Measurements from ENCODE around the gene SLC25A38. TPM values are rescaled to one million over a fixed set of nuclear protein-coding genes. Genes with fewer than 3 reads are reported as not detected.
"Not testable (repeated sequence)": the region's sequence is repeated elsewhere in the genome, so short reads cannot be mapped to it uniquely, and the experiment has no call there.

The SLC25A38 gene, protein sequence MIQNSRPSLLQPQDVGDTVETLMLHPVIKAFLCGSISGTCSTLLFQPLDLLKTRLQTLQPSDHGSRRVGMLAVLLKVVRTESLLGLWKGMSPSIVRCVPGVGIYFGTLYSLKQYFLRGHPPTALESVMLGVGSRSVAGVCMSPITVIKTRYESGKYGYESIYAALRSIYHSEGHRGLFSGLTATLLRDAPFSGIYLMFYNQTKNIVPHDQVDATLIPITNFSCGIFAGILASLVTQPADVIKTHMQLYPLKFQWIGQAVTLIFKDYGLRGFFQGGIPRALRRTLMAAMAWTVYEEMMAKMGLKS
- 21.2 and 24.2 TPM in 2 replicates for total RNA-seq (2014; rRNA removed; shearing (Covaris generic))

DNA sequence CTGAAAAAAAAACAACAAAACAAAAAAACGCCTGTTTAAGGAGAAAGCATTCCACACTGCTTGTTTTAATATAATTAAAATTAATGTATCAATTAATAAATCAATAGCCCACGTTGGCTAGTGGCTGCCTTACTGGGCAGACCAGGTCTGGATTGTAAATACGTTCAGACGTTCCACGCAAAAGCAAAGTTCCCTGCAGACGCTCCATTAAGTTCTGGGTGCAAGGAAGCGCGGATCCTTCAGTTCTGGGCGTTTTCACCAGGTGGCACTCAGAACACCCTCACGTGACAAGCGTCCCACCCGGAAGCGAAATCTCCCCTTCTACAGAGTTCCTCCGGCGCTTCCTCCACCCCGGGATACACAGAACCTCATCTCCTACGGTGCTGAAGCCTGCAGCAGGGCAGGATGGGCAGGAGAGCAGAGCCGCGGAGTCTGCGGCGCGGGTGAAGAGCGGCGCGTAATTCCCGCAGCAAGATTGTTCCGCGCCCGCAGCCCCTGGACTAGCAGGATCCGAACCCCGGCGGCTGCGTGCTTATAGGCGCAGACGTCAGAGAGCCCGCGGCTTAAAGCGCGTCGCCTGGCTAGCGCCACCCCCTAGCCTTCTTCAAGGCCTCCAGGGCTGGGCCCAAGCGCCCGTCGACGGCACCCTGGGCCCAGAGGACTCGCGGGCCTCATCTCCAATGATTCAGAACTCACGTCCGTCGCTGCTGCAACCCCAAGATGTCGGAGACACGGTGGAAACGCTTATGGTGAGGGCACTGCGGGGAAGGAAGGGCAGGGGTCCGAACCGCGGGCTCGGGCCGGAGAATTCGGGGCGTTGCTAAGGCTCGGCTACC lies at the start of gene SLC25A38:
Gene SLC25A38, plus strand, starts transcription at position 326 of the 836 bp plus-strand sequence. Its CDS starts 355 bp downstream, at position 681.
- peak; percentile 78 for DNase-seq (ENCODE audit: low spot score)

DNA sequence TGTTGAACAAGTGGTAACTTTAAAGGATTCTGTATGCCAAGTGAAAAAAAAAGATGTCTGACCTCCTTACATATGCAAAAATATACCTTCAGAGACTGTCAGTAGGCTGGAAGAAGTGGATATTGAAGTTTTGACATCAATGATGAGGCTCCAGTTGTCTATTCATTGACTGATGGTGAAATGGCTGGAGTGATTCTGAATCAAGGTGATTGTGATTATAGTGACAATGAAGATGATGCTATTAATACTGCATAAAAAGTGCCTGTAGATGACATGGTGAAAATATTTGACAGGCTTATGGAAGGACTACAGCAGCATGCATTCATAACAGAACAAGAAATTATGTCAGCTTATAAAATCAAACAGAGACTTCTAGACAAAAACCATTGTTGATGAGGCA lies 49.6 kb upstream of the SLC25A38 start:
- no peak for DNase-seq (ENCODE audit: low spot score)

DNA sequence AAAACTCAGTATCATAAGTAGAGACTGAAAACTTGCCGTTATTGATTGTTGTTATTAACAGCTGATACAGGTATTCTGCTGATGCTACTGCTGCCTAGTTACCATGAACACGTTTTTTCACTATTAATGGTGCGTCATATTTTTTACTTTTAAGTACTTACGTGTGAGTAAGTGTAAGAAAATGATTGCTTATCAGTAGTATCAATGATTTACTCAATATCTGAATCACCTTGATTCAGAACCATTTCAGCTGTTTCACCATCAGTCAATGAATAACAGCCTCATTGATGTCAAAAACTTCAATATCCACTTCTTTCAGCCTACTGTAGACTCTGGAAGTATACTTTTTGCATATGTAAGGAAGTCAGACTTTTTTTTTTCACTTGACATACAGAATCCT lies 49.0 kb upstream of the SLC25A38 start:
- DNase-seq (ENCODE audit: low spot score) = no peak

DNA sequence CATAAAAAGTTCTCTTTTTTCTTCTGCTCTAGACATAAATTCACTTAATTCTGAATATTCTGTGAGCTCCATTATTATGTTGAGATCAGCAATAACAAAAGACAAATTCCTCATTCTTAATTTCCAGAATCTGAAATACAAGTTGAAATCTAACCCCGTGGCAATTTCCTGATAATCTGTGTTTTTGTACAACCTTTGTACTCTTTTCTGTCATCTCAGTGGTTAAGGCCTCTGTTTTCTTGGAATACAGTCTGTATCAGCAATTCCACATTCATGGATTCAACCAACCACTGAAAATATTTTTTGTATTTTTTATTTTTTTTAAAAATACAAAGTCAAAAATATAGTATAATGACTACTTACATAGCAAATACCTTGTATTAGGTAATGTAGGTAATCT lies 45.0 kb upstream of the SLC25A38 start:
- no peak for DNase-seq (ENCODE audit: low spot score)

DNA sequence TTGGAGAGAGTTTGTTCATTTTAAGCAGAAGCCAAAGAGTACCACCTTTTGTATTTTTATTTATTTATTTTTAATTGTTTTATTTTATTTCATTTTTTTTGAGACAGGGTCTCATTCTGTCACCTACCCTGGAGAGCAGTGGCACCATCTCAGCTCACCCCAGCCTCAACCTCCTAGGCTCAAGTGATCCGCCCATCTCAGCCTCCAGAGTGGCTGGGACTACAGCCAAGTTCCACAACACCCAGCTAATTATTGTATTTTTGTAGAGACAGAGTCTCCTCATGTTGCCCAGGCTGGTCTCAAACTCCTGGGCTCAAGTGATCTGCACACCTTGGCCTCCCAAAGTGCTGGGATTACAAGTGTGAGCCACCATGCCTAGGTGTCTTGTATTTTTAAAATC lies 44.1 kb upstream of the SLC25A38 start:
- DNase-seq (ENCODE audit: low spot score) = no peak

DNA sequence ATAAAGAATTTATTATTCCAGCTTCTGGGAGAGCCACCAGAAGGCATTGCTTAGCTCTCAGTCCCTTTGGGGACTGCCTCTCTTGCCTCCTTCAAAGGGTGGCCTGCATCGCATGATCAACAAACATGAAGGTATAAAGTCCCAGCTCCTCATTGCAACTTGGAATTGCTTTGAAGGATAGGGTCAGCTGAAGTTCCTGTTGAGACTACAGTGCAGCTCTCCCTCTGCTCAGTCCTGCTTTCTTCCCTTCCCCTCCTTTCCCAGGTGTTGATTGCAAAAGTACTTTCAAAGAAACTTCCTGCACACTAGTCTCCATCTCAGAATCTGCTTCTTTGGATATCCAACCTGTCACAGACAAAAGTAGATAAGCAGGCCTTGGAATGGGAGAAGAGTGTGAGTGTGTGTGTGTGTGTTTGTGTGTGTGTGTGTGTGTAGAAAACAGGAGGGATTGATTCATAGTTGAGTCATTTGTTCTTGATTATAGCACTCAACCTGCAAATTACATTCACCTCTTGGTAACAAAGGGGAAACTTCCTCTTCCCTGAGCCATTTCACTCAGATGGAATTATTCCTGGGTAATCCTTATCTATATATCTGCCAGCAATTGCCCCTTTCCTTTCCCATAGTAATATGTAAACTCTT lies 40.0 kb upstream of the SLC25A38 start:
- no peak for DNase-seq (ENCODE audit: low spot score)

DNA sequence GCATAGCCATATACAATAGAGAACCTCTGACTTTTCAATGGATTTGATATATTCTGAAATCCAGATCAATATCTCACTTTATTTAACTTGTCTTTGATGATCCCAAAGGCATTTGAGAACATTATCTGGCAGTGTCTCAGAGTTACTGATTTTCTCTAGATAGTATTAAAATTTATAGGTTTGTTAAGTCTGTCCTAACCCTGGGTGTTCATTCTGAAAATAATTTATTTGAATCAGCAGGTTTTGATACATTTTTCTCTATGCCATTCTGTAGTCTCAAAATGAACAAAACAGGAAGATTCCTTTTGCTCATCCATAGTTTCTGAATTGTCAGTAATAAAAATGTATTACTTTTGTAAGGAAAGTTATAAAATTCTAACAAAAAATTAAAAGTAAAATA lies 39.4 kb upstream of the SLC25A38 start:
- DNase-seq (ENCODE audit: low spot score) = no peak

DNA sequence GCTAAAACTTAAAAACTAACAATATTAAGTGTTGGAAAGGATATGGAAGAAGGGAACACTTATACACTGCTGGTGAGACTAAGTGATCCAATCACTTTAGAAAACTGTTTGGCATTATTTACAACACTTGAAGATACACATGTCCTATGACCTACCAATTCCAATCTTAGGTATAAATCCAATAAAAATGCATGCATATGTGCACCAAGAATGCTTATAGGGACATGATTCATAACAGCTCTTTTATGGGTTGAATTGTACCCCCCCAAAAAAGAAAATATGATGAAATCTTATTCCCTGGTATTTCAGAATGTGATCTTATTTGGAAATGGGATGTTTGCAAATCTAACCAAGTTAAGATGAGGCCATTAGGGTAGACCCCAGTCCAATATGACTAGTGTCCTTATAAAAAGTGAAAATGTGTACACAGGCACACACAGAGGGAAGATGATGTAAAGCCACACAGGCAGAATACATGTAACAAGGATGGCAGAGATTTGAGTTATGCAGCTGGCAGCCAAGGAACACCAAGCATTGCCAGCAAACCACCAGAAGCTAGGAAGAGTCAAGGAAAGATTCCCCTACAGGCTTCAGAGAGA lies 38.3 kb upstream of the SLC25A38 start:
- DNase-seq (ENCODE audit: low spot score) = no peak

DNA sequence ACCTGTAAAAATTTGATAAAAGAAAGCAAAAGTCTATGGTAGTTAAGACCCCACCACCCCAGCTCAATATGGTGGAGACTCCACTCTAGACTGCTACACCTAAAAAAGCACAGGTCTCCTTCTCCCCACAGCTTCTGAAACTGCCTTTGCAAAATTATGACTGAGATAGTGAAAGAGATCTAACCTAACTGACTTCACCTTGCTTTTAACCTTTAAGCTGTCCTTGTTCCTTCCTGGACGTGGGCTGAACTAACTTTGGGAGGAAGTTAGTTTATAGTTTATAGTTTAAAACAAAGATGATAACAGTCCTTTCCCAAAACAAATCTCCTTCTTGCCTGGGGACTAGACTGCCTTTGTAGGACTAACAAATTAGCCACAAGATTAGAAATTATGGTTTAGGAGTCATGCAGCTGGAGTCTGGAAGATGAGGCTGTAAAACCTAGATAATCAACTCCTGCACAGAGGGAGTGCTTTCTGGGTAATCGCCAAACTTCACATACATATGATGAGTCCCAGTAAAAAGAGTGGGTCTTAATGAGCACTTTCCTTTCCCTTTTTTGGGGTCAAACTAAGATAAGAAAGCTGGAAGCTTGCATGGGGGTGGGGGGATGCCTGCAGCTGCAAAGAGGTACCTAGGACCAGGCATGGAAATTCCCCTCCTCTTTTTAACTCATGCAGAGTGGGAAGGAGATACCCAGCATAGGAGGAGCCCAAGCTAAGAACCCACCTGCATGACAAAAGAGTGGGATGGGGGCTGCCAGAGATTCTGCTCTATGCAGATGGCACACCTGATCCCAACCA lies 36.2 kb upstream of the SLC25A38 start:
- no peak for DNase-seq (ENCODE audit: low spot score)

DNA sequence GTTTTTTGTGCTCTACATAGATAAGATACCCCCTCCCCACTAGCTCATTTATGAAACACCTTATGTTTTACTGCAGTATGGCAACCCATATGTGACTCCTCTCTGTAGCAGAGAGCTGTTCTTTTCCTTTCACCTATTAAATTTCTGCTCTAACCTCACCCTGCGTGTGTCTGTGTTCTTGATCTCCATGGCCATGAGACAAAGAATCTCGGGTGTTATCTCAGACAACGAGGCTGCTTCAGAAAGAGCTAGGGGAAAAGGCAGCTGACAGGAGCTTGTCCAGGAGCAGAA lies 35.6 kb upstream of the SLC25A38 start:
- no peak for DNase-seq (ENCODE audit: low spot score)

DNA sequence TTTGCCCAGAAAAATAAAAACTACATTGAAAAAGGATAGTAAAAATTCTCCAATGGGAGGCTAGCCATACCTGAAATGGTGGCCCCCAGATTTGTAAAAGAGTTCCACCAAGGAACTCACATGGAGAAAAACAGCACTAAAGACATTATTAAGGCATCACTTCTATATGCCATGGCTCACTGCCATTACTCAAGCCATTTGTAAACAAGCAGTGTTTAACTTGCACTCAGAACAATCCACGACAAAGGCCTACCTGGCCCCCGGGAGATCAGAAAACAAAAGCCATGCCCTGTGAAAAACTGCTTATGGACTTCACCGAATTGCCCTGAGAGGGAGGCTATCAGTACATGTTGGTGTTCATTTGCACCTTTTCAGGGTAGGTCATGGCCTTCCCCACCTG lies 34.1 kb upstream of the SLC25A38 start:
- no peak for DNase-seq (ENCODE audit: low spot score)

DNA sequence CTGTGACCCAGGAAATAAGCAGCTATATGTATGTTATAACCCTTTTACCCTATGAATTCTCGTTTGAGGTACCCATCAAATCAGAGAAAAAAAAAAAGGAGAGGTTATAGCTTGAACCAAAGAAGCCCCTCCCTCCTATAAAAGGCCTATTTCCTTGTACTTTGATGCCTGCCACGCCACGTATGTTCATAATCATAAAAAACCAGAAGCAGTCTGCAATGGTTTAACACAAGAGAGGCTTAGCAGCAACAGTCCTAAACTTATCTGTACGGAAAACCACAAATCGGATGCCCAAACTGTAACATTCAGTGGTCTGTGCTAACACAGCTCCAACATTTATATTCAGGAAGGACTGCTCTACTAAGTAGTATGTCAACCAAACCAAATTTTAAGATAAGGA lies 32.5 kb upstream of the SLC25A38 start:
- DNase-seq (ENCODE audit: low spot score) = no peak

DNA sequence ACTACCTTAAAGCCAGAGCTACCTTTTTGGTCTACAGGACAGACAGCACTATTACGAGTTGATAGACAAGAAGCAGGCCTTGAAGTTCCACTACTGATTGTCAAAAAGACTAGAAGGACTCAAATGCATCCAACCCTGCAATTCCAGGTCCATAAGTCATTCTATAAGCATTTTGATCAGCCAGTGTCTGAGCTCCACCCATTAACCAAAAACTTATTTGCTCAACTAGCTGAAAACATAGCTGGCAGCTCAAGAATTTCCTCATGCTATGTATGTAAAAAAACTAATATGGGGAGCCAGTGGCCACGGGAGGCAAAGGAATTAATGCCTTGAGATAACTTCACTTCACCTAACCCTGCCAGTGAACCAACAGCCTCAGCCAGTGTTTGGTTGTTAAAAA lies 32.0 kb upstream of the SLC25A38 start:
- DNase-seq (ENCODE audit: low spot score) = not testable (repeated sequence)

DNA sequence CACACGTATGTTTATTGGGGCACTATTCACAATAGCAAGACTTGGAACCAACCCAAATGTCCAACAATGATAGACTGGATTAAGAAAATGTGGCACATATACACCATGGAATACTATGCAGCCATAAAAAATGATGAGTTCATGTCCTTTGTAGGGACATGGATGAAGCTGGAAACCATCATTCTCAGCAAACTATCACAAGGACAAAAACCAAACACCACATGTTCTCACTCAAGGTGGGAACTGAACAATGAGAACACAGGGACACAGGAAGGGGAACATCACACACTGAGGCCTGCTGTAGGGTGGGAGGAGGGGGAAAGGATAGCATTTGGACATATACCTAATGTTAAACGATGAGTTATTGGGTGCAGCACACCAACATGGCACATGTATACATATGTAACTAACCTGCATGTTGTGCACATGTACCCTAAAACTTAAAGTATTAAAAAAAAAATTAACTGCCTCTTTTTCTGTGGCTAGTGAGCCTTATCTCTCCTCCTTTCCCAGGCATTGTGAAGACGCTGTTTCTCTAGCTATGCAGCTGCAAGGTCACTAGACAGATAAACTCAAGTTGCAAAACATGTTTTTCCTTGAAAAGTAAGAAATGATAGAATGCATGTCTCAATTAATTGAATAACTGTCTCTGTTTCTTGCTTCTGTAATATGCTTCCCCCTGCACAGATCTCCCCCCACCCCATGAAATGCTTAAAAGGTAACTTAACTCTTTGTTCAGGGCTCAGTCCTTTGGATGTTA lies 29.8 kb upstream of the SLC25A38 start:
- not testable (repeated sequence) for DNase-seq (ENCODE audit: low spot score)

DNA sequence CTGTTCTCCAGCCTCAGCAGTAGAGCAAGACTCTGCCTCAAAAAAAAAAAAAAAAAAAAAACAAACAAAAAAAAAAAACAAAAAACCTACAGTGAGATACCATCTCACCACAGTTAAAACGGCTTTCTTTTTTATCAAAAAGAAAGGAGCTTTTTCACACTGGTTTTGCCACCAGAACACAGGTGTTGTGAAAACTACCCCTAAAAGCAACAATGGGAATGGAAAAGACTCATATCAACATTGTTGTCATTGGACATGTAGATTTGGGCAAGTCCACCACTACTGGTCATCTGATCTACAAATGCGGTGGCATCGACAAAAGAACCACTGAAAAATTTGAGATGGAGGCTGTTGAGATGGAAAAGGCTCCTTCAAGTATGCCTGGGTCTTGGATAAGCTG lies 24.8 kb upstream of the SLC25A38 start:
- no peak for DNase-seq (ENCODE audit: low spot score)

DNA sequence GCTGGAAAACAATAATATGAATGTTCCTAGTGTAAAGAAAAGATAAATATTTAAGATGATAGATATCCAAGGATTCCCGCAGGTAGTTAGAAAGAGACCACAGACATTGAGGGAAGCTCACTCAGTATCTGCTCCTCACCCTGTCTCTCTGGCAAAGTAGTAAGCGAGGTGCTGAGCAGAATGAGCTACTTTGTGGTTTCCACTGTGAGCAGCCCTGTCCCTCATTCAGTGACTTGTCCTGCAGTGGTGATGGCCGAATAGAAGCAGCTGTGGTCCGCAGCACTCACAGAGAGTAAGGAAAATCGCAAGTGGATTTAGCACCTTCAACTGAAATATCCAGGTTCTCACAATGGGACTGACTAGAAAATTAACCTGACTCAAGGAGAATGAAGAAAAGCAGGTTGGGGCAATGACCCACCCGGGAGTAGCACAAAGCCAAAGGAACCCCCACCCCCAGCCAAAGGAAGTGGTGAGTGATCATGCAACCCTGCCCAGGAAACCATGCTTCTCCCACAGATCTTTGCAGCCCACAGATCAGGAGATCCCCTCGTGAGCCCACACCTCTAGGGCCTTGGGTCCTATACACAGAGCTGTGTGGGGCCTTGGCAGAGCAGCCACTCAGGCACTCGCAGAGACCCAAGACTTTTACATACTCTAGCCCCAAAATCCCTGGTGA lies 21.8 kb upstream of the SLC25A38 start:
- no peak for DNase-seq (ENCODE audit: low spot score)

DNA sequence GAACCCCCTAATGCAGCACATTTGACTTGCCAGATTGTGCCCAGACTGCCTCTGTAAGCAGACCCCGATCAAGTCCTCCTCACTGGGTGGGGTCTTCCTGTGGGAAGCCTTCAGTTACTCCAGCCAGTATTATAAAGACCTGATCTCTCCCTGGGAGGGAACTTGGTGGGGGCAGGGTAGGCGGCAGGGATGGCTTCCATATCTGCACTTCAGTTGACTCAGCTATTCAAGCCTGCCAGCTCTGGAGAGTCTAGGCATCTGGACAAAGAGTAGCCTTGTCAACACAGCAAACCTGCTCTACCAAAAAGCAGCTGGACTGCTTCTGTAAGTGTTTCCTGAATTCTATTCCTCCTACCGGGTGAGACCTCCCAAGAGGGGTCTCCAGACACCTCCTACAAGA lies 21.0 kb upstream of the SLC25A38 start:
- DNase-seq (ENCODE audit: low spot score) = no peak

DNA sequence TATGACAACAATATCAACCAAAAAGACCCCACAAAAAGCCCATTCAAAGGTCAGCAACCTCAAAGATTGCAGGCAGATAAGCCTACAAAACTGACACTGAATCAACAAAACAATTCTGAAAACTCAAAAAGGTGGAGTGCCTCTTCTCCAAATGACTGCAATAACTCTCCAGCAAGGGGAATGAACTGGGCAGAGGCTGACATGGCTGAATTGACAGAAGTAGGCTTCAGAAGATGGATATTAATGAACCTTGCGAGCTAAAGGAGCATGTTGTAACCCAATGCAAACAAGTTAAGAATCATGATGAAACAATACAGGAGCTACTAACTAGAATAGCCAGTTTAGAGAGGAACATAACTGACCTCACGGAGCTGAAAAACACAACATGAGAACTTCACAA lies 20.4 kb upstream of the SLC25A38 start:
- no peak for DNase-seq (ENCODE audit: low spot score)

DNA sequence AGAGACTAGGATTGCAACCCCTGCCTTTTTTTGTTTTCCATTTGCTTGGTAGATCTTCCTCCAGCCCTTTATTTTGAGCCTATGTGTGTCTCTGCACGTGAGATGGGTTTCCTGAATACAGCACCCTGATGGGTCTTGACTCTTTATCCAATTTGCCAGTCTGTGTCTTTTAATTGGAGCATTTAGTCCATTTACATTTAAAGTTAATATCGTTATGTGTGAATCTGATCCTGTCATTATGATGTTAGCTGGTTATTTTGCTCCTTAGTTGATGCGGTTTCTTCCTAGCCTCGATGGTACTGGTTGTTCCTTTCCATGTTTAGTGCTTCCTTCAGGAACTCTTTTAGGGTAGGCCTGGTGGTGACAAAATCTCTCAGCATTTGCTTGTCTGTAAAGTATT lies 12.7 kb upstream of the SLC25A38 start:
- not testable (repeated sequence) for DNase-seq (ENCODE audit: low spot score)

DNA sequence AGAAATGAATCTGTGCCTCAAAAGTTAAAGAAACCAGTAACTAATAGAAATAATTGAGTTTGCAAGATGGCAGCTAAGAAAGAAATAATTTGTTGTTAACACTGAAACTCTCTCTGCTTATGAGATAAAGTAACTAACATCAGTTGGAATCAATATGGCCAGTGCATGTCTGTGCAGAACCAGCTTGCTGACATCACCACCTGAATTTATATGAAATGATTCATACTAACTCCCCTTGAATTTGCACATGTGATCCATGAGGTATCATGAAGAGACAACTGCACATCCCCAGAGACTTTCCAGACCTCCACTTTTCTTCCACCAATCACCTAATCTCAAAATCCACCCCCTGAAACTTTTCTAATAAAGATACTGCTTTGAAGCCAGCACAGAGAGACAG lies 10.3 kb upstream of the SLC25A38 start:
- DNase-seq (ENCODE audit: low spot score) = no peak
